ENCODE data around the gene IDUA.

Gene IDUA

DNA sequence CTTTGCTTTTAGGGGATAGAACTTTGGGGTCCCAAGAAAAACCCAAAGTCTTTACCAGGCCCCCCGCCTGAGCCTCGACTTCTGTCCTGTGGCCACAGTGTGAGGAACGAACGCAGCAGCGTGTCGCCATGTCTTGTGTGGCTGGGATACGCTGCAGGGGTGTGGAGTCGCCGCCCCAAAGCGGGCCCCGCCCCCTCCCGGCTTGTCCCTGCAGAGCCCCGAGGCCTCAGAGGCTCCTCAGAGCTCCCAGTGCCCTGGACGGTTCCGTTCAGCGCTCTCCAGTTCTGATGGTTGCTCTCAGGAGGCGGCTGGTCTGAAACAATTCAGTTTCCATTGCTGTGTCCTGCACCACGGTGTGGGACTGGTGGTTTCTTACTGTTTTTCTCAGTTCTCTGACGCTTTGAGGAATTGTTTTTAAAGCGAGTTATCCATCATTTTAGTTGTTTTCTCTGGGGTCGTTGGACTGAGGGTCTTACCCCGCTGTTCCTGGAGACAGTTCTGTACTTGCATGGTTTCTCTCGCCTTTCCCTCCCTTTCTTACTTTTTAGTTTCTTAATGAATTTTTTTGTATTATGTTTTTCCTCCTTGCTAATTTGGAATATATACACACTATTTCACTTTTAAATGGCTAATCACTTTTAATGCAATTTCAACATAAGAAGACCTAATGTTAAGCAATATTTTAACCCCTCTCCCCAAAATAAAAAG, 1.6 kb upstream of the IDUA start:
- TF ChIP-seq GATA3 (IDR thresholded peaks at IDR 0.05; ENCODE audit: low read depth, low read length) (no peak), GATA2 (IDR thresholded peaks at IDR 0.05; ENCODE audit: low read depth, low read length) (no peak)

DNA sequence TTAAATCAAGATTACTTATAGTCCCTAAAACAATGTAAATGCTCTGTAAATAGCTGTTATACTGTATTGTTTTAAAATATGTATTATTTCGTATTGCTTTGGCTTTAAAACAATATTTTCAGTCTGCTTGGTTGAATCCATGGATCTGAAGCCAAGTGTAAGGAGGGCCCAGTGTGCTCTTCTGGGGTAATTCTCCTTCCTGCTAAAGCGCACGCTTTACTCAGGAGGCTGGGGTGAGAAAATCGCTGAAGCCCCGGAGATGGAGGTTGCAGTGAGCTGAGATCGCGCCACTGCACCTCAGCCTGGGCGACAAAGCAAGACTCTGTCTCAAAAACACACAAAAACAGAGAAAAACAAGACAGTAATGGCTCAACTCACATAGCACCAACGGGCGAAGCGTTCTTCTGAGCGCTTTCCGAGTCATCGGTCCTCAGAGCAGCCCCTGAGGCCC, 391 bp upstream of the IDUA start:
- TF ChIP-seq GATA3 (IDR thresholded peaks at IDR 0.05; ENCODE audit: low read depth, low read length) (no peak), GATA2 (IDR thresholded peaks at IDR 0.05; ENCODE audit: low read depth, low read length) (no peak)

DNA sequence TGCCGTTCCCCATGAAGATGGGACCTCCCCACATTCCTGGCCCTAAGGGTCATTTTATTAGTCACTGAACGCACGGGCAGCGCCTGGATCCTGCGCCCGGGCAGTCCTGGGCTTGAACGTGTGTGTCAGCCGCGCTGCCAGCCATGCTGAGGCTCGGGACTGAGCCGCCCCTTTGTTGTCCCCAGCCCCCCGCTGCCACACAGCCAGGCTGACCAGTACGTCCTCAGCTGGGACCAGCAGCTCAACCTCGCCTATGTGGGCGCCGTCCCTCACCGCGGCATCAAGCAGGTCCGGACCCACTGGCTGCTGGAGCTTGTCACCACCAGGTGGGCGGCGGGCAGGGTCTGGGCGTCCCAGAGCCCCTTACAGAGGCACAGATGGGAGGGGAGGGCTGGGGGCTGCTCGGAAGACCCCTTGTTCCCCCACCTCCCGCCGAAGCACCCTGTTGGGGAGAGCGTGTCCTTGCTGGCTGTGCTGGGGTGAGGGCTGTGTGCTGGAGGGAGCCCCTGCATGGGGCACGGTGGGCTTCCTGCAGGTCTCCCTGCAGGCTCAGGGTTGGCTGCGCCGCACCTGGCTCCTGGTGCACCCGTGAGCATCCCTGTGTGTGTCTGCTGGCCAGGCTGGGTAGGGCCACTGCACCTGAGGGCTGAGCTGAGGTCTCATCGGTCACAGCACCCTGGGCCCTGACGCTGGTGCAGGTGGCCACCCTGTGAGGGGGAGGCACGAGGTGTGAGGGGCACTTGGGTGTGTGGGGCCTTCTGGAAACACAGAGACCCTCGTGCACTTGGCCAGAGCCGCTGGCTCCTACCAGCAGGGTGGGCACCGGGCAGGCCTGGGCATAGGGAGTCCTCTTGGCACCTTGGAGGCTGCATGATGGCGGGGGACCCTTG, 1.0 kb downstream of the IDUA start:
- TF ChIP-seq GATA2 (IDR thresholded peaks at IDR 0.05; ENCODE audit: low read depth, low read length) (no peak), GATA3 (IDR thresholded peaks at IDR 0.05; ENCODE audit: low read depth, low read length) (no peak)

DNA sequence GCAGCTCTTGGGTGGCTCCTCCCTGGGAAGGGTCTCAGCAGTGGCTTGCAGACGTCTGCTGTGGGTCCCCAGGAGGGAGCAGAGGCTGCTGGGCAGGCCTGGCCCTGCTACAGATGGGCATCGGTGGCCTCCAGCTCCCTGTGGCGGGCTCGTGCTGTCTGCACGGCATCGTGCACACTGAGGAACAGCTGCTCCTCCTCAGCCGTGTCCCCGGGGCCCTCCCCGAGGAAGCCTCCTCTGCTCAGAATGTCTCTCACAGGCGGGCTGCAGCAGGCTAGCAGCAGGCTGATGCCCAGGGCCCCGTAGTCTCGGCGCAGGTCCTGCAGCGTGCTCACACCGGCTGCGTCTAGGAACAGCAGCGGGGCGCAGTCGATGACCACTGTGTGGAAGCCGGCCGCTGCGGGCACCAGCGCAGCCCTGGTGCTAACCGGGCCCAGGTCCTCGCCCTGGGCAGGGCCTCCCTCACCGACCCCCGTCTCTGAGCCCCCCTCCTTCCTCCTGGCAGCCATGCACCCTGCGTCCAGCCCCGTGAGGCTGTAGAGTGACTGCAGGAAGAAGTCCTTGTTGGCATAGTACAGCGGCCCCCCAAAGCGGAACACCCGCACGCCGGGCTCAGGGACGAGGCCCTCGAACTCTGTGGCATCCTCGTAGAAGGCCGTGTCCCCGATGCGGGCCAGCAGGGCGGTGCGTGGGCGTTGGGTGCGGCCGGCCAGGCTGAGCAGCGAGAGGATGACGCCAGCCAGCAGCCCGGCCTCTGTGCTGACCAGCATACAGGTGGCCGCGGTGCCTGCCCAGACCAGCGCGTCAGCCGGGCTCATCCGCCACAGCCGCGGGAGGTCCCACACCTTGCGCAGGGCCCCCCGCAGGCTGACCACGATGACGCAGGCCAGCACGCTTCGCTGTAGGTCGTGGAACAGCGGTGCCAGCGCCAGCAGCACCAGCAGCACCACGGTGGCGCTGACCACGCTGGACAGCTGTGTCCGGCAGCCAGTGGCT, 2.2 kb downstream of the IDUA start:
- TF ChIP-seq GATA2 (IDR thresholded peaks at IDR 0.05; ENCODE audit: low read depth, low read length) = no peak
- no peak for TF ChIP-seq GATA3 (IDR thresholded peaks at IDR 0.05; ENCODE audit: low read depth, low read length)

DNA sequence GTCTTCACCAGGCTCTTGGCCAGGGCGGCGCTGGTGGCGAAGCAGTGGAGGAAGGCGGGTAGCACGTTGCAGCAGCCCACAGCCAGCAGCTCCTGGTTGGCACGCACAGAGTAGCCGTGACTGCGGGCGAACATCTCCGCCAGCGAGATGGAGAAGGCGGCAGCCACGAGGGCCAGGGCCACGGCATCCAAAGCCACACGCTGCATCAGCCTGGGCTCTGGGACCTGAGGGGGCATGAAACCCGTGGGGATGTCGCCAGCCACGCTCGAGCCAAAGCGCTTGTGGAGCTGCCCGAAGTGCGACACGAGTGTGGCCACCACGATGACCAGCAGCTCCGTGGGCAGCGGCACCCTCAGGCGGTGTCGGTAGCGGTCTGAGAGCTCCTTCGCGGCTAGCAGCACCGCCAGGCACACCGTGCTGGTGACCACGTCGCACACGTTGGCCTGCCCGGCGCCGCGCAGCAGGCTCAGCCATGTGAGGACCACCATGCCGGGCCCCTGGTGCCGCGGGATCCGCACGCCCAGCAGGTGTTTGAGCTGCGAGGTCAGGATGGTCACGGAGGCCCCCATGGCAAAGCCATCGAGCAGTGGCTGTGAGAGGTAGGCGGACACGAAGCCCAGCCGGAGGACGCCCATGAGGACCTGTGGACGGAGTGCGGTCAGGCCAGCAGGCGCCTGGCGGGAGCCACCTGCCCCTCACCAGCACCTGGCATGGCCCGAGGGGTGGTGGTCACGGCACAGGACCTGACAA, 3.1 kb downstream of the IDUA start:
- no peak for TF ChIP-seq GATA2 (IDR thresholded peaks at IDR 0.05; ENCODE audit: low read depth, low read length)
- TF ChIP-seq GATA3 (IDR thresholded peaks at IDR 0.05; ENCODE audit: low read depth, low read length) = no peak

DNA sequence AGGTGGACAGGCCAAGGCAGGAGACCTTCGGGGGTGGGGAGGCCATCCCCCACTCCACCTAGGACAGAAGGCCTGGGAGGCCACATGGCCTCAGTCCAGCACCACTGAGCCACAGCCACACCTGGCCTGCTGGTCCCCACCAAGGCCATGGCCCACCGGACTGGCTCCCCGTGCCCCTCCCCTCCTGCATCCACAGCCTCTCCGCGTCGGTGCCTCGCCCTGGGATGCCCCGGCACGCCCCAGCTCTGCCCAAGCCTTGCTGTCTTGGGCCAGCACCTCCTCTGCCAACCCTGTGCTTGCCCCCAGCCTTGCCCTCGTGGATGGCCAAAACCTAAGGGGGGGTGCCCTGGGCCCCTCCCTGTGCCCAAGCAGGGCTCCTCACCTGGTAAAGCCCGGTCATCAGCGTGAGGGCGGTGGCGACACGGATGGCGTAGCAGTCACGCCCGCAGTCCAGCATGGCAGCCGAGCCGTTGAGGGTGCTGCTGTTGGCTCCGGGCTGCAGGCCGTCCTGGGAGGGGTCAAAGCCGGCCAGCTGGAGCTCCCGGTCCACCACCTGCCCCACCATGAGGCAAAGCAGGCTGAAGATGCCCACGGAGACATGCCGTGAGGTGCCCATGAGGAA, 4.0 kb downstream of the IDUA start:
- TF ChIP-seq GATA2 (IDR thresholded peaks at IDR 0.05; ENCODE audit: low read depth, low read length) (no peak), GATA3 (IDR thresholded peaks at IDR 0.05; ENCODE audit: low read depth, low read length) (no peak)

DNA sequence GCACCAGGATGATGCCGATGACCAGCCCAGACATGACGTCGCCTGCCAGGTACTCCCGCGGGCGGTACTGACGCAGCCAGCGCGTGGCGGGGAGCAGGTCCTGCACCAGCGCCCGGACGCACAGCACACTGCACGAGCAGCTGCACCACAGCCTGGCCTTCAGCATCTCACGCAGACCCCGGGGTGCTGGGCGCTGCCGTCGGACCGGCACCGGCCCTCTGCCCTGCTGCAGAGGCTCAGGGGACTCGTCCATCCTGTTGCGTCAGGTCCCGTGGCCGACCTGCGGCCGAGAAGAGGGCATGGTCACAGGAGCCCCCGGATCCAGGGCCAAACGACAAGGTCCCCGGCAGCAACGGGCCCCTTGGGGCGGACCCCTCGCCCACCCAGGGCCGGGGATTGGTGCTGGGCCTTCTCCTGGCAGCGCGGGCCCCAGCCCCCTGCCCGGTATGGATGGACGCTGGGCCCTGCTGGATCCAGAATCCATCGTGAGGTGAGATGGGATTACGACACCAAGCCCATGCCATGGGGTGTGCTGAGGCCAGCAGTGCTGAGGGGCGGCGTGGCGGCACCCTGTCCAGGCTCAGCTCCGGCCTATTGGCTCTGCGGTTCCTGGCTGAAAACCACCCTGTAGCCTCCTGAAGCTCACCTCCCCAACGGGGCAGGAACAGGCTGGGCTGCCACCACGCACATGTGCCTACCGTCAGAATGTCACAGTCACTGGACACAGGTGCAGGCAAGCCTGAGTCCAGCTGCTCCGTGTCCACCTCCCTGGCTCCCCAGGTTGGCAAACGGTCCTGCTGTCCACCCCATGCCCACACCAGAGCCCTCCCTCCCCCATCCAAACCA, 4.8 kb downstream of the IDUA start:
- TF ChIP-seq GATA3 (IDR thresholded peaks at IDR 0.05; ENCODE audit: low read depth, low read length) (no peak), GATA2 (IDR thresholded peaks at IDR 0.05; ENCODE audit: low read depth, low read length) (no peak)

DNA sequence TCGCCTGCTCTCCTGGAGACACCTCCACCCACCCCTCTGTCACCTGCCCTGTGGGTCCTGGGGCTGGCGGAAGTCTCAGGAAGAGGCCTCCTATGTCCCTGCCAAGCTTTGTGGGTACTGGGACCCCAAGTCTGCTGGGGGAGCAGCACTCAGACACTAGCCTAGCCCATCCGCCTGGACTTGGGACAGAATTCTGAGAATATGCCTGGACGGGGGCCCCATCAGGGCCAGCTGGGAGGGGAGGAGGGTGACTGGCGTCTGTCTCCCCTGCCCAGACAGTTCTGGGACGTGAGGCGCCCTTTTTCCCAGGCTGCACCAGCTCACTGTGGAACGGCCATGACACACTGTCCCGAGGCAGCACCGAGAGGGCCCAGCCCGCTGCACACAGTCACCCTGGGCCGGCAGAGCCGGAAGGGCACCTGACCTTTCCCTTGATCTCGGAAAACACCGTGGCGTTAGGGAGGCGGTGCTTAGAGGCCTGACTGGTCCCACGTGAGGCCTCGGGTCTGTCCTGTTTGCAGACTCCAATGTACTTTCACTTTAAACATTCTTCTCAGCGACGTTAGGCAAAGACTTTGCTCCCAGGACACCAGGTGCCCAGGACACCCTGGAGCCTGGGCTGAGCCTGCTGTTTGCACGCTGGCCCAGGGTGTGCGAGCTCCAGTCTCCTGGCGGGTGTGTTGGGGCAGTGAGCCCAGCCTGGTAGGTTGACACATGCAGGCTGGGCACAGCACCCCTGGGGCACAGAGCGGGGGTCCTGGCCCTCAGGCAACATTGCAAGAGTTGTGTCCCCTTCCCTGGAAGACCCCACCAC, 5.7 kb downstream of the IDUA start:
- TF ChIP-seq GATA2 (IDR thresholded peaks at IDR 0.05; ENCODE audit: low read depth, low read length) (no peak), GATA3 (IDR thresholded peaks at IDR 0.05; ENCODE audit: low read depth, low read length) (no peak)

DNA sequence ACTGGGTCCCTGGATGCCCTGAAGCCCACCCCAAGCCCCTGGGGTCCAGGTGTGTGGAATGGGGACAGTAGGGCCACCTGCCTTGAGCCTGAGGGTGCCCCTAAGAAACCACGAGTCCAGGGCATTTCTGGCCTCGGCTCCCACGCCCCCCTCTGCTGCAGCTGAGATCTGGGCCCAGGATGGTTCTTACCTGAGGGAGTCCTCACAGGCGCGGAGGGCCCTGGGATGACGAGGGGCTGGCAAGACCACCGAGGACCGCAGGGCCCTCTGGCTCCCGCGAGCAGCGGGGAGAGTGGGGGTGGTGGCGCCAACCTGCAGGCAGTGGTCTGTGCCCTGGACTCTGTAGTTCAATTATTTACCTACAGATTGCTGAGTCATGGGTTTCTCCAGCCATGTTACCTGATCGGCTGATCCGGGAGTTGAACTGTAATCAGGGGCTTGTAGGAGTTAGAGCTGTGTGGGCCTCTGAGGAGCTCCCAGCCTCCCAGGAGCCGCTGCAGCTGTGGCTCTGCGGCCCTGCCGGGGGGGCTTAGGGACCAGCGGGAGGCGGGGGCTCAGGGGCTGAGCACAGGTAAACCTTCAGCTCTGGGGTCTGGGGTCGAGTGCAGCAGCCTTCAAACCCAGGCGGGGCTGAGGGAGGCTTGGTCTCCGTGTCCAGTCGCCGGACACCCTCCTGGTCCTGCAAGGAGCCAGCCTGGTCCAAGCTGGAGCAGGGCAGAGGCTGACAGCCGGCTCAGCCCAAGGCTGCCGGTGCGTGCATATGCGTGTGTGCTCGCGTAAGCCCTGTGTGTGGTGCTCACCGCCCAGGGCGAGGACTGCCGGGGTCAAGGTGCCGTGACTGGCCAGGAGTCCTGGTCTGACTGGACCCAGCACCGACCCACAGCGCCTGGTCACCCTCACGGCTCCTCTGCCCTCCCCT, 6.5 kb downstream of the IDUA start, which contains the start of gene SLC26A1:
TSS of gene SLC26A1 (minus strand) at position 294 of the 919 bp plus-strand sequence. CDS start 1,701 bp downstream, outside the sequence.
- no peak for TF ChIP-seq GATA2 (IDR thresholded peaks at IDR 0.05; ENCODE audit: low read depth, low read length)
- no peak for TF ChIP-seq GATA3 (IDR thresholded peaks at IDR 0.05; ENCODE audit: low read depth, low read length)

All from SH-SY5Y (cell line).